Stimulated activated CD8-positive, alpha-beta memory T cell treated with anti-CD3 and anti-CD28 coated beads, Interleukin-4, amount 100 ng/mL, for 4 hours (primary cell): ENCODE data around the gene PITX1.
"Not testable (repeated sequence)": the region's sequence is repeated elsewhere in the genome, so short reads cannot be mapped to it uniquely, and the experiment has no call there.

Experiments
- DNase-seq, 2 donors: peaks; one replicate each; pipeline ENCODE4 v3.0.0-alpha.2; 2020; ENCODE audit warnings: low read depth in 2 of 2, low spot score in 1 of 2

Gene PITX1

GRCh38 chr5:135033901-135034235 lies at the start of gene PITX1:
Gene PITX1, minus strand, starts transcription at chr5:135034228. Its CDS starts 347 bp downstream, at chr5:135033881.
- no peak for DNase-seq

GRCh38 chr5:135083334-135083733 lies 49.3 kb upstream of the PITX1 start:
- DNase-seq: not testable (repeated sequence)

- DNase-seq: no peak
Measured at GRCh38 chr5:135081240-135081639, 47.2 kb upstream of the PITX1 start.

GRCh38 chr5:135079760-135080159 lies 45.7 kb upstream of the PITX1 start:
- DNase-seq: no peak

GRCh38 chr5:135079099-135079681 lies 45.2 kb upstream of the PITX1 start:
- DNase-seq: no peak

- no peak for DNase-seq
Measured at GRCh38 chr5:135076801-135077200, 42.8 kb upstream of the PITX1 start.

GRCh38 chr5:135076051-135076491 lies 42.0 kb upstream of the PITX1 start:
- DNase-seq: no peak

GRCh38 chr5:135075621-135076020 lies 41.6 kb upstream of the PITX1 start:
- no peak for DNase-seq

- DNase-seq: no peak
Measured at GRCh38 chr5:135073761-135074345, 39.8 kb upstream of the PITX1 start.

- DNase-seq: no peak
Measured at GRCh38 chr5:135072387-135073281, 38.6 kb upstream of the PITX1 start.

- DNase-seq: no peak
Measured at GRCh38 chr5:135071311-135071710, 37.3 kb upstream of the PITX1 start.

GRCh38 chr5:135069895-135070657 lies 36.0 kb upstream of the PITX1 start:
- no peak for DNase-seq

- no peak for DNase-seq
Measured at GRCh38 chr5:135069016-135069770, 35.2 kb upstream of the PITX1 start.

GRCh38 chr5:135067587-135067986 lies 33.6 kb upstream of the PITX1 start:
- DNase-seq: no peak

- DNase-seq: no peak
Measured at GRCh38 chr5:135066781-135067180, 32.8 kb upstream of the PITX1 start.

GRCh38 chr5:135065306-135066265 lies 31.6 kb upstream of the PITX1 start:
- DNase-seq: no peak

- no peak for DNase-seq
Measured at GRCh38 chr5:135064235-135064570, 30.2 kb upstream of the PITX1 start.

GRCh38 chr5:135063511-135064234 lies 29.6 kb upstream of the PITX1 start:
- DNase-seq: no peak

- DNase-seq: no peak
Measured at GRCh38 chr5:135063056-135063445, 29.0 kb upstream of the PITX1 start.
